BJ (cell line): Measurements from ENCODE around the gene LRBA. TPM values are rescaled to one million over a fixed set of nuclear protein-coding genes. Genes with fewer than 3 reads are reported as not detected.

ENCODE experiments used
- CTCF ChIA-PET: fragments of 350-600 bp; formaldehyde crosslinking; extraction: SDS; loops from one replicate; lab custom pipeline; 2021; ENCODE audit warnings: antibody characterized with exemption, inconsistent platforms; lab: Yijun Ruan, JAX
- POLR2A ChIA-PET: fragments of 300-600 bp; sonication (Branson Sonifier 250); formaldehyde crosslinking; extraction: SDS; loops from one replicate; lab custom pipeline; 2021; ENCODE audit warnings: antibody characterized with exemption; lab: Charles Lee
- DNase-seq: peaks from one replicate; pipeline ENCODE4 v3.0.0-alpha.2; 2011; ENCODE audit warnings: low read depth
- H3K27me3 ChIP-seq: 2 replicates; pipeline ENCODE4 v1.6.0; 2011; ENCODE audit warnings: low read length; ENCODE audit not compliant: control insufficient read depth, insufficient read depth
- H3K36me3 ChIP-seq: 2 replicates; pipeline ENCODE4 v1.5.1; 2011; ENCODE audit warnings: low read length; ENCODE audit not compliant: control insufficient read depth, insufficient read depth
- H3K4me3 ChIP-seq: 2 replicates; pipeline ENCODE4 v1.5.1; 2011; ENCODE audit warnings: low read depth, mild to moderate bottlenecking, control low read depth, low read length
- polyA plus RNA-seq: library from polyadenylated mRNA; depleted of rRNA; stranded (reverse); fragments of >200 nt; gene quantifications from 2 replicates; pipeline ENCODE4 v1.2.3, GENCODE V29; 2011
- TF ChIP-seq, protein P1 (sequence below): IDR thresholded peaks from 2 replicates; pipeline ENCODE4 v1.5.1; 2011; ENCODE audit warnings: low read depth, mild to moderate bottlenecking, control low read depth, inconsistent platforms, low read length, moderate library complexity; ENCODE audit not compliant: insufficient read depth

LRBA gene
- polyA plus RNA-seq, 1 experiment: 8.2 TPM

GRCh38 chr4:150889306-150889705, 125.8 kb downstream of the LRBA start:
- POLR2A ChIA-PET: no interaction called here
- CTCF ChIA-PET: interaction anchor here (0.6 kb wide), 1 partner anchor 878 kb away, joined by 3 read pairs; no protein-coding TSS in a partner anchor
- no peak for DNase-seq
- Histone ChIP-seq H3K27me3 (no peaks in the 10 kb centered on the region), H3K4me3 (no peak overlapping the region), H3K36me3 (no peaks in the 10 kb centered on the region)
- TF ChIP-seq, protein P1, sequence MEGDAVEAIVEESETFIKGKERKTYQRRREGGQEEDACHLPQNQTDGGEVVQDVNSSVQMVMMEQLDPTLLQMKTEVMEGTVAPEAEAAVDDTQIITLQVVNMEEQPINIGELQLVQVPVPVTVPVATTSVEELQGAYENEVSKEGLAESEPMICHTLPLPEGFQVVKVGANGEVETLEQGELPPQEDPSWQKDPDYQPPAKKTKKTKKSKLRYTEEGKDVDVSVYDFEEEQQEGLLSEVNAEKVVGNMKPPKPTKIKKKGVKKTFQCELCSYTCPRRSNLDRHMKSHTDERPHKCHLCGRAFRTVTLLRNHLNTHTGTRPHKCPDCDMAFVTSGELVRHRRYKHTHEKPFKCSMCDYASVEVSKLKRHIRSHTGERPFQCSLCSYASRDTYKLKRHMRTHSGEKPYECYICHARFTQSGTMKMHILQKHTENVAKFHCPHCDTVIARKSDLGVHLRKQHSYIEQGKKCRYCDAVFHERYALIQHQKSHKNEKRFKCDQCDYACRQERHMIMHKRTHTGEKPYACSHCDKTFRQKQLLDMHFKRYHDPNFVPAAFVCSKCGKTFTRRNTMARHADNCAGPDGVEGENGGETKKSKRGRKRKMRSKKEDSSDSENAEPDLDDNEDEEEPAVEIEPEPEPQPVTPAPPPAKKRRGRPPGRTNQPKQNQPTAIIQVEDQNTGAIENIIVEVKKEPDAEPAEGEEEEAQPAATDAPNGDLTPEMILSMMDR: no peak

DNA sequence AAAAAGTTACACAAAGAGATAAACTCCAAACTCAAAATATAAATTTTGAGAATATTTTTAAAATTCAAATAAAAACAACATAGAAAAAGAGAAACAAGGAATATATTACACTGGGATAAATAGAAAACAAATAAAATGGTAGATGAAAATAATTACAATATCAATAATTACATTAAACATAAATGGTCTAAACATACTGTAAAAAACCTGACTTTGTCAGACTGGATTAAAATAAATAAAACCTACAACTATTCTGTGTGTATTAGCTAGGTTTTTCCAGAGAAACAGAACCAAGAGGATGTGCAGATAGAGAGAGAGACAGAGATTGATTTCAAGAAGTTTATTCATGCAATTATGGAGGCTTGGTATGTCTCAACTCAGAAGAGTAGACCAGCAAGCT, 126.5 kb downstream of the LRBA start:
- DNase-seq: no peak
- ChIA-PET CTCF (no interaction called here), POLR2A (no interaction called here)
- no peaks in the 10 kb centered on the region for H3K36me3 ChIP-seq
- no peaks in the 10 kb centered on the region for H3K27me3 ChIP-seq
- H3K4me3 ChIP-seq: no peak overlapping the region
- TF ChIP-seq, protein P1: no peak

DNA sequence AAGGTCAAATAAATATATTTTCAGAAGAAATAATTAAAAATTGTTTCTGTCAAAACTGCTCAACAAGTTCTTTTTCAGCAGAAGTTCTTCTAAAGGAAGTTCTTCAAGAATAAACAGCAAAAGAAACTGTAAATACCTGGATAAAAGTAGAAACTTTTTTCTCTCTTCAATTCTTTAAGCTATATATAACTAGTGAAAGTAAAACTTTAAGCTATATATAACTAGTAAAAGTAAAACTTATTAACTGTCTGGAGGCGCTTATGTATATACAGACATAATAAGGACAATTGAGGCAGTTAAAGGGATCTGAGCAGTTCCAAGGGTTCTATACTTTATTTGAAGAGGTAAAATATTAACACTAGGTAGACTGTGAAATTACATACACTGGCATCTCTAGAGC, 126.9 kb downstream of the LRBA start:
- TF ChIP-seq, protein P1: no peak
- H3K36me3 ChIP-seq: no peaks in the 10 kb centered on the region
- no peak for DNase-seq
- no peaks in the 10 kb centered on the region for H3K27me3 ChIP-seq
- ChIA-PET CTCF (interaction anchor here (0.9 kb wide), 1 partner anchor 39 kb away, joined by 4 read pairs; no protein-coding TSS in a partner anchor), POLR2A (no interaction called here)
- no peak overlapping the region for H3K4me3 ChIP-seq

DNA sequence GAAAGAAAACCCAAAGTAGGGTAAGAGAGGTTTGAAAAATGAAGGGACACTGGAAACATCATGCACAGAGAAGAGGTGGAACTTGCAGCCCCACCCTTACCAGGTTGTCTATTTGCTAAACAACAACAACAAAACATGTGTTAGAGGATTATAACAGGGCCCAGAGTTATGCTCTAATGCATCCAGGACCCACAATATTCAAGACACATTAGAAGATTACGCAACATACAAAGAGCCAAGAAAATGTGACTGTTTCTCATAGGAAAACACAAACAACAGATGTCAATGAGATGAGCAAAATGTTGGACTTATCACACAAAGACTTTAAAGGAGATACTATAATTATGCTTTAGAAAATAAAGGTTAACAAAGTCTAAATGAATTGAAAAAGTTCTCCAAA, 128.5 kb downstream of the LRBA start:
- H3K27me3 ChIP-seq: no peaks in the 10 kb centered on the region
- no peak for DNase-seq
- POLR2A ChIA-PET: no interaction called here
- CTCF ChIA-PET: no interaction called here
- no peaks in the 10 kb centered on the region for H3K36me3 ChIP-seq
- H3K4me3 ChIP-seq: no peak overlapping the region
- TF ChIP-seq, protein P1: no peak

GRCh38 chr4:150884625-150885024, 130.5 kb downstream of the LRBA start:
- H3K4me3 ChIP-seq: no peak overlapping the region
- H3K27me3 ChIP-seq: no peaks in the 10 kb centered on the region
- TF ChIP-seq, protein P1: no peak
- no peaks in the 10 kb centered on the region for H3K36me3 ChIP-seq
- CTCF ChIA-PET: interaction anchor here (0.7 to 1.2 kb wide), 2 partner anchors 919 to 1071 kb away, joined by 3 read pairs; no protein-coding TSS in a partner anchor
- POLR2A ChIA-PET: no interaction called here
- DNase-seq: no peak
